ENCODE results near the gene CMSS1.

Gene CMSS1

GRCh38 chr3:100170486-100170885, 352.8 kb downstream of the CMSS1 start:
- no peak overlapping the region for H3K4me3 ChIP-seq (ENCODE audit: low read depth, low read length)
- no peak for TF ChIP-seq CTCF (IDR thresholded peaks at IDR 0.05; ENCODE audit: borderline replicate concordance, insufficient read depth, low read depth, low read length)

- no peak for TF ChIP-seq CTCF (IDR thresholded peaks at IDR 0.05; ENCODE audit: borderline replicate concordance, insufficient read depth, low read depth, low read length)
- H3K4me3 ChIP-seq (ENCODE audit: low read depth, low read length), result no peak overlapping the region
These were observed 353.7 kb downstream of the CMSS1 start for GRCh38 chr3:100171211-100171914.

GRCh38 chr3:100173961-100174360, 356.3 kb downstream of the CMSS1 start:
- no peak overlapping the region for H3K4me3 ChIP-seq (ENCODE audit: low read depth, low read length)
- TF ChIP-seq CTCF (IDR thresholded peaks at IDR 0.05; ENCODE audit: borderline replicate concordance, insufficient read depth, low read depth, low read length), result no peak

- TF ChIP-seq CTCF (IDR thresholded peaks at IDR 0.05; ENCODE audit: borderline replicate concordance, insufficient read depth, low read depth, low read length), result no peak
- no peak overlapping the region for H3K4me3 ChIP-seq (ENCODE audit: low read depth, low read length)
These were observed 358.1 kb downstream of the CMSS1 start for GRCh38 chr3:100175637-100176280.

GRCh38 chr3:100179692-100180349, 362.2 kb downstream of the CMSS1 start:
- TF ChIP-seq CTCF (IDR thresholded peaks at IDR 0.05; ENCODE audit: borderline replicate concordance, insufficient read depth, low read depth, low read length), result no peak
- no peak overlapping the region for H3K4me3 ChIP-seq (ENCODE audit: low read depth, low read length)

GRCh38 chr3:100183608-100184125, 366.0 kb downstream of the CMSS1 start:
- H3K4me3 ChIP-seq (ENCODE audit: low read depth, low read length), result no peak overlapping the region
- TF ChIP-seq CTCF (IDR thresholded peaks at IDR 0.05; ENCODE audit: borderline replicate concordance, insufficient read depth, low read depth, low read length), result no peak
